Transverse colon (tissue), 4 donors: ENCODE measurements around the gene PRSS27. TPM values are rescaled to one million over a fixed set of nuclear protein-coding genes. Genes with fewer than 3 reads are reported as not detected.
"Not testable (repeated sequence)": the region's sequence is repeated elsewhere in the genome, so short reads cannot be mapped to it uniquely, and the experiment has no call there.

ENCODE experiments used
- DNase-seq: peaks from one replicate; pipeline ENCODE4 v3.0.0-alpha.2; 2019
- H3K27ac ChIP-seq, 4 donors: fragments of 200-600 bp; sonication (generic); 2 replicates each; pipeline ENCODE4 v1.5.1; 2016 to 2018; ENCODE audit warnings: inconsistent platforms in 4 of 4
- H3K27me3 ChIP-seq: fragments of 200-600 bp; sonication (generic); 2 replicates; pipeline ENCODE4 v1.5.1; 2017; ENCODE audit warnings: inconsistent platforms
- H3K36me3 ChIP-seq, 4 donors: fragments of 200-600 bp; sonication (generic); 2 replicates each; pipeline ENCODE4 v1.5.1; 2017 to 2019; ENCODE audit warnings: inconsistent platforms in 4 of 4
- H3K4me1 ChIP-seq, 4 donors: fragments of 200-600 bp; sonication (generic); 2 replicates each; pipeline ENCODE4 v1.5.1; 2017 to 2020; ENCODE audit warnings: inconsistent platforms in 4 of 4
- H3K4me3 ChIP-seq, 4 donors: fragments of 200-600 bp; sonication (generic); 1 replicate in 1 of 4; 2 replicates in 3 of 4; pipeline versions ENCODE4 v1.5.1 to v1.6.1; 2017 to 2019; ENCODE audit warnings: inconsistent platforms in 4 of 4
- H3K9me3 ChIP-seq, 2 donors: fragments of 200-600 bp; sonication (generic); 2 replicates each; pipeline ENCODE4 v1.5.1; 2017 to 2019; ENCODE audit warnings: inconsistent platforms in 2 of 2
- EP300 ChIP-seq: sonication (generic); formaldehyde crosslinking; IDR thresholded peaks from one replicate; pipeline ENCODE4 v1.6.1; 2017; ENCODE audit warnings: antibody characterized with exemption, low read depth
- POLR2A ChIP-seq: fragments of 450-650 bp; IDR thresholded peaks from one replicate; pipeline ENCODE4 v1.6.1; 2016; ENCODE audit warnings: antibody characterized with exemption, mild to moderate bottlenecking, moderate library complexity
- POLR2AphosphoS5 ChIP-seq, 3 donors: sonication (generic); formaldehyde crosslinking; IDR thresholded peaks; one replicate each; pipeline ENCODE4 v1.6.1; 2016; ENCODE audit warnings: antibody characterized with exemption in 3 of 3
- WGBS, 2 donors: methylation state at CpG; one replicate each; pipeline ENCODE4 v1.1.5; 2018; ENCODE audit warnings: low coverage in 1 of 2; 5-methylcytosine and 5-hydroxymethylcytosine counted together
- in situ Hi-C, 4 donors: fragments of 200-750 bp; cut with MboI; loops; one replicate each; pipeline versions ENCODE4 v1.15.0 to v1.15.1; 2017; ENCODE audit warnings: low sequenced_read_pairs in 3 of 4, low pct_ligation_motif_present in 1 of 4, low pct_unique_long_range_greater_than_20kb in 1 of 4
- intact Hi-C: fragments of 100-400 bp; cut with DNase I; formaldehyde crosslinking; loops from one replicate; pipeline ENCODE4 v1.15.1; 2023; ENCODE audit warnings: low total_unique reads
- total RNA-seq, 4 donors: library from RNA; depleted of rRNA; stranded (reverse); fragments of >200 nt; gene quantifications; one replicate each; pipeline ENCODE4 v1.1.0, GENCODE V29; 2016
- TF ChIP-seq, protein P1 (sequence below), 5 experiments: fragments of 200-600 bp in 3 of 5; fragments of 450-650 bp in 2 of 5; sonication (generic) in 3 of 5; IDR thresholded peaks; 1 replicate in 2 of 5; 2 replicates in 3 of 5; pipeline ENCODE4 v1.5.1; 2016 to 2017; ENCODE audit warnings: antibody characterized with exemption in 5 of 5, inconsistent platforms in 3 of 5, mild to moderate bottlenecking in 2 of 5, moderate library complexity in 1 of 5

The PRSS27 gene
- total RNA-seq, 4 donors from 2014 or later, result 1.3 TPM; not detected in 3

DNA sequence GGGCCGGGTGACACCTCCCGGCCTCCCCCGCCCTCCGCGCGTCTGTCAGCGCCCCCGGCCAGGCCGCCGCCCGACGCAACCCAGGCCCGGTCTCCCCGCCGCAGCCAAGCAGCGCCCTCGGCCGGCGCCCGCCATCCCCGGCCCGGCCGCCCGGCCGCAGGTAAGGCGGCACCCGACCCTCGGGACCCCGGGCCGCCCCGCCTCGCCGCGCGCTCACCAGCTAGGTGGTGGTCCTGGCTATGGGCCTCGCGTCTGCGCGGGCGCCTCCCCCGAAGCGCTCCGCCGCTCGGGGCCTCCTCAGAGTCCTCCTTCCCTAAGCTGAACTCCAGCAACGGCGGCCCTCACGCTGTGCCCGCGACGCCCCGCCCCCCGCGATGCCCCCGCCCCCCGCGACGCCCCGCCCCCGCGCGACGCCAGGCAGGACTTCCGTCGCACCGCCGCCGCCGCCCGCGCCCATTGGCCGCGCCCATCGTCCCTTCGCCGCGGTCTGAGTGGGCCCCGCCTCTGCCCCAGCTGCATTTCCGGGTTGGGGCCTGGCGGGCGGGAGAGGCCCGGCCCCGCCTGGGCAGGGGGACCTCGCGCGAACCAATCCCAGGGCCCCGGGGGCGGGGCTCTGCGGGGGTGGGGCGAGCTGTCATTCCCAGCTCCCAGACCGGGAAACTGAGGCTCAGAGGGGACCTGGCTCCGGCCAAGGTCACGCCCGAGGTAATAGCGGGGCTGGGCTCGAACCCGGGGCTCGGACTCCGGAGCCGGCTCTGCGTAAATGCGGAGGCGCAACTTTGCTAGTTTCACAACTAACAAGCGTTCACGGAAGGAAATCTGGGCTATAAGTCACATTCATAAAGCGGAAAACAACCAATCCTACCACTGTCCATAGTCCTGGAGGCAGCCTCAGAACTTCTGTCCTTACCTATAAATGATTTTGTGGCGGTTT is 46.7 kb downstream of the PRSS27 start:
- Histone ChIP-seq H3K27ac (peak overlapping the region; percentile 87 to 98 (median 94)), H3K4me3 (peak overlapping the region; percentile 47 to 80 (median 68)), H3K9me3 (no peaks in the 10 kb centered on the region), H3K4me1 (peaks cover 11 to 44% (median 28%) of the 10 kb centered on the region in 4 donors), H3K36me3 (peaks cover 0 to 10% (median 4%) of the 10 kb centered on the region in 4 donors), H3K27me3 (no peaks in the 10 kb centered on the region)
- in situ Hi-C loops, result no loop called here
- 0% methylated on average over 18 of the region's 107 CpGs; no CpG with 5 or more reads in 1 of the 2 donors for WGBS, 2 donors
- DNase-seq, result peak; percentile 97
- intact Hi-C loops, result no loop called here
- TF ChIP-seq EP300 (no peak), POLR2AphosphoS5 (IDR thresholded peaks at IDR 0.05) (peak; percentile 70 to 82 (median 81)), POLR2A (peak; percentile 45)
- TF ChIP-seq, protein P1, sequence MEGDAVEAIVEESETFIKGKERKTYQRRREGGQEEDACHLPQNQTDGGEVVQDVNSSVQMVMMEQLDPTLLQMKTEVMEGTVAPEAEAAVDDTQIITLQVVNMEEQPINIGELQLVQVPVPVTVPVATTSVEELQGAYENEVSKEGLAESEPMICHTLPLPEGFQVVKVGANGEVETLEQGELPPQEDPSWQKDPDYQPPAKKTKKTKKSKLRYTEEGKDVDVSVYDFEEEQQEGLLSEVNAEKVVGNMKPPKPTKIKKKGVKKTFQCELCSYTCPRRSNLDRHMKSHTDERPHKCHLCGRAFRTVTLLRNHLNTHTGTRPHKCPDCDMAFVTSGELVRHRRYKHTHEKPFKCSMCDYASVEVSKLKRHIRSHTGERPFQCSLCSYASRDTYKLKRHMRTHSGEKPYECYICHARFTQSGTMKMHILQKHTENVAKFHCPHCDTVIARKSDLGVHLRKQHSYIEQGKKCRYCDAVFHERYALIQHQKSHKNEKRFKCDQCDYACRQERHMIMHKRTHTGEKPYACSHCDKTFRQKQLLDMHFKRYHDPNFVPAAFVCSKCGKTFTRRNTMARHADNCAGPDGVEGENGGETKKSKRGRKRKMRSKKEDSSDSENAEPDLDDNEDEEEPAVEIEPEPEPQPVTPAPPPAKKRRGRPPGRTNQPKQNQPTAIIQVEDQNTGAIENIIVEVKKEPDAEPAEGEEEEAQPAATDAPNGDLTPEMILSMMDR (IDR thresholded peaks at IDR 0.05), result no peak

DNA sequence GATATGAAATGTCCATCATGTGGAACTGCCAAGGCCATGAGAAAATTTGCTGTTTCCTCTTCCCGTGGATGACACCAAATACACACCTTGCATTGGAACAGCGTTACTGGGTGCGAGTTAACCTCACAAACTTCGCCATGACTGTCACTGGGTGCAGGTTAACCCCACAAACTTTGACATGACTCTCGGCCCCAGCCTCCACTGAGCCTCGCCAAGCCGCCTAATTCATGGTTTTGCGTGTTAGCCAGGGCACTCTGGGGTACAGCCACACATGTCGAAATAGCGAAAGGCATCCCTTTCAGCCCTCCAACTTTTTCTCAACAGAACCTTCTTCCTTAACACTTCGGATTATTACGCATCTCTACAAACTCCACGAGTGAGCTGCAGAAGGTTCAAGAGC is 48.3 kb downstream of the PRSS27 start:
- intact Hi-C loops (no loop called here), in situ Hi-C loops (no loop called here)
- Histone ChIP-seq H3K4me3 (peak overlapping the region in 3 of 4 donors; percentile 47 to 80 (median 65)), H3K9me3 (no peaks in the 10 kb centered on the region), H3K27me3 (no peaks in the 10 kb centered on the region), H3K4me1 (peaks cover 11 to 44% (median 28%) of the 10 kb centered on the region in 4 donors), H3K27ac (peak overlapping the region in 2 of 4 donors; percentile 92 to 98), H3K36me3 (peaks cover 0 to 10% (median 4%) of the 10 kb centered on the region in 4 donors)
- TF ChIP-seq POLR2AphosphoS5 (IDR thresholded peaks at IDR 0.05), result no peak
- TF ChIP-seq, protein P1 (IDR thresholded peaks at IDR 0.05), result no peak
- WGBS, 2 donors, result 87 to 94% methylated on average over 9 to 13 of the region's 13 CpGs
- DNase-seq, result no peak

DNA sequence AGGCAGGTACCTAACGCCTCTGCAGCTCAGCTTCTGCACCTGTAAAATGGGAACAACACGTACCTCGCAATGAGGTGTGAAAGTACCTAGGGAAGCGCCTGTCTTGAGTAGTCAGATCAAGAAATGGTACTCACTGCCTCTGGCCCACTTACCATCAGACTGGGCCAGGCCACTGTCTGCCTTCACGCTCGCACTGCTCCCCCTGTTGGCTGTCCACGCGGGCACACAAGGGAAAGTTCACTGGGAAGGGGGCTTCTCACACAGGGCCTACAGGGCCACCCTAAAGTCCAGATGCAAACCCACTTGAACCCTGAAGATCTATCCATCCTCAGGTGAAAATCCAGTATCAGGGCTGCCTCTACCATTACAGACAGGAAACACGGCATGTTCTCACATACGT is 48.8 kb downstream of the PRSS27 start:
- 83 to 93% methylated on average over 2 to 6 of the region's 10 CpGs for WGBS, 2 donors
- H3K4me1 ChIP-seq, result peaks cover 11 to 44% (median 28%) of the 10 kb centered on the region in 4 donors
- TF ChIP-seq, protein P1 (IDR thresholded peaks at IDR 0.05), result peak in 3 of 5 experiments; percentile 9 to 29 (median 24)
- H3K27ac ChIP-seq, DNase-seq, intact Hi-C loops, in situ Hi-C loops, H3K9me3 ChIP-seq, H3K27me3 ChIP-seq, H3K4me3 ChIP-seq: not testable (repeated sequence)
- H3K36me3 ChIP-seq, result peaks cover 0 to 10% (median 4%) of the 10 kb centered on the region in 4 donors

DNA sequence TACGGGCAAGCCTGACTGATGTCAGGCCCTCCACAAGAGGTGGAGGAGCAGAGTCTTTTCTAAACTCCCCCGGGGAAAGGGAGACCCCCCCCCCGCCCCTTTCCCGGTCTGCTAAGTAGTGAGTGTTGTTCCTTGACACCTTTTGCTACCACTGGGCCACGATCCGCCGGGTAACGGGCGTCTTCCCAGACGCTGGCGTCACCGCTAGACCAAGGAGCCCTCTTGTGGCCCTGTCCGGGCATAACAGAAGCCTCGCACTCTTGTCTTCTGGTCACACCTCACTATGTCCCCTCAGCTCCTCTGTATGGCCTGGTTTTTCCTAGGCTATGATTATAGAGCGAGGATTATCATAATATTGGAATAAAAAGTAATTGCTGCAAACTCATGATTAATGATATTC is 50.0 kb downstream of the PRSS27 start:
- Histone ChIP-seq H3K36me3 (peaks cover 0 to 10% (median 4%) of the 10 kb centered on the region in 4 donors), H3K27ac (peak overlapping the region in 3 of 4 donors; percentile 21 to 56 (median 45)), H3K4me1 (peaks cover 11 to 40% (median 28%) of the 10 kb centered on the region in 4 donors)
- H3K4me3 ChIP-seq, H3K9me3 ChIP-seq, in situ Hi-C loops, H3K27me3 ChIP-seq, intact Hi-C loops: not testable (repeated sequence)
- DNase-seq, result peak; percentile 86
- 10 to 16% methylated on average over 2 to 15 of the region's 15 CpGs for WGBS, 2 donors
- TF ChIP-seq, protein P1 (IDR thresholded peaks at IDR 0.05), result peak; percentile 67 to 73 (median 72)

GRCh38 chr16:2669587-2669986 is 50.4 kb downstream of the PRSS27 start:
- intact Hi-C loops, result loop anchor here (10.0 kb wide), 1 partner anchor 685 kb away; the partner anchor contains the start of genes GFER, NOXO1 and SYNGR3
- in situ Hi-C loops, H3K27me3 ChIP-seq, DNase-seq, H3K9me3 ChIP-seq, H3K4me3 ChIP-seq: not testable (repeated sequence)
- Histone ChIP-seq H3K27ac (peak overlapping the region in 3 of 4 donors; percentile 21 to 56 (median 45)), H3K4me1 (peaks cover 12 to 36% (median 25%) of the 10 kb centered on the region in 4 donors), H3K36me3 (peaks cover 0 to 10% (median 4%) of the 10 kb centered on the region in 4 donors)
- 76% methylated on average over 10 of the region's 10 CpGs; no CpG with 5 or more reads in 1 of the 2 donors for WGBS, 2 donors

DNA sequence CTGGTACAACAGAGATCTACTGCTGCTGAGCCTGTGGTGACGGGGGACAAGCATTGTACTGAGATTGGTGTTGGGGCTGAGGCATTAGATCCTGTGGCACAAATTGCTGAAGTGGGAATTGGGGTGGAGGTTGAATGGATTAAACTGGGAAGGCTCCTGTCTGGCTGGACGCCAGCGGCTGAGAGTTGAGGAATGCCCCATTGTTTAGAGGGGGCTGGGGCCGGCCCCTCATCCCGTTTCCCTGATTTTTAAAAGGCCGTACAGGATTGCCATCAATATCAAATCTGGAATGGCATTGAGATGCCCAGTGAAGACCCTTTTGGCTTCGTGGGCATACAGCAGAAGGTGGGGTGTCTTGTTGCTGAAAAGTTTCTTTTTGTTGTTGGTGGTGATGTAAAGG is 53.4 kb downstream of the PRSS27 start:
- H3K4me3 ChIP-seq, H3K27ac ChIP-seq, DNase-seq, in situ Hi-C loops, H3K9me3 ChIP-seq, H3K27me3 ChIP-seq: not testable (repeated sequence)
- intact Hi-C loops, result loop anchor here (10.0 kb wide), 1 partner anchor 682 kb away; the partner anchor contains the start of genes GFER, NOXO1 and SYNGR3
- WGBS, 2 donors, result 83% methylated on average over 7 of the region's 7 CpGs; no CpG with 5 or more reads in 1 of the 2 donors
- peaks cover 0 to 10% (median 4%) of the 10 kb centered on the region in 4 donors for H3K36me3 ChIP-seq
- peaks cover 13 to 36% (median 21%) of the 10 kb centered on the region in 4 donors for H3K4me1 ChIP-seq
